ENCODE data around the gene NOS1AP.

The NOS1AP gene

DNA sequence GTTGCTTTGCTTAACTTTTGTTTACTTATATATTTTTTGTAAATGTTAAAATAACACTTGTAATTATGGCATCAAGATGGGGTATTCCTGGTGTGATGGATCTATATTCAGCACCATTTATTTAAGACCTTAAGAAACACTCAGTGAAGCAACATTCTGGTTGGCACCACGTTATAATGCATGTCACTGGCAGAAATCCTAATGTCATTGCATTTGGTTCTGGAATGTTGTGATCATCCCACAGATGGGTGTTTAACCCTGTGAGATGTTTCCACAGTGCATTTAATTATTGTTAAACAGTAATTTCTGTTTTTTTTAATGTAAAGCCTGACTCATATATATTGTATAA is 116.5 kb downstream of the NOS1AP start:
- TF ChIP-seq FOXA1 (IDR thresholded peaks at IDR 0.05): no peak
- no peak for TF ChIP-seq TARDBP (IDR thresholded peaks at IDR 0.05)
- TF ChIP-seq ELF4 (IDR thresholded peaks at IDR 0.05): no peak
- TF ChIP-seq, protein P1, sequence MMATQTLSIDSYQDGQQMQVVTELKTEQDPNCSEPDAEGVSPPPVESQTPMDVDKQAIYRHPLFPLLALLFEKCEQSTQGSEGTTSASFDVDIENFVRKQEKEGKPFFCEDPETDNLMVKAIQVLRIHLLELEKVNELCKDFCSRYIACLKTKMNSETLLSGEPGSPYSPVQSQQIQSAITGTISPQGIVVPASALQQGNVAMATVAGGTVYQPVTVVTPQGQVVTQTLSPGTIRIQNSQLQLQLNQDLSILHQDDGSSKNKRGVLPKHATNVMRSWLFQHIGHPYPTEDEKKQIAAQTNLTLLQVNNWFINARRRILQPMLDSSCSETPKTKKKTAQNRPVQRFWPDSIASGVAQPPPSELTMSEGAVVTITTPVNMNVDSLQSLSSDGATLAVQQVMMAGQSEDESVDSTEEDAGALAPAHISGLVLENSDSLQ (IDR thresholded peaks at IDR 0.05): no peak
- TF ChIP-seq ARNT (IDR thresholded peaks at IDR 0.05): no peak
- no peak for TF ChIP-seq SP1 (IDR thresholded peaks at IDR 0.05)
- TF ChIP-seq LEF1 (IDR thresholded peaks at IDR 0.05; ENCODE audit: borderline replicate concordance): no peak
- ChIA-PET CTCF (no interaction called here), POLR2A (no interaction called here)
- no peak for DNase-seq (ENCODE audit: extremely low spot score)

DNA sequence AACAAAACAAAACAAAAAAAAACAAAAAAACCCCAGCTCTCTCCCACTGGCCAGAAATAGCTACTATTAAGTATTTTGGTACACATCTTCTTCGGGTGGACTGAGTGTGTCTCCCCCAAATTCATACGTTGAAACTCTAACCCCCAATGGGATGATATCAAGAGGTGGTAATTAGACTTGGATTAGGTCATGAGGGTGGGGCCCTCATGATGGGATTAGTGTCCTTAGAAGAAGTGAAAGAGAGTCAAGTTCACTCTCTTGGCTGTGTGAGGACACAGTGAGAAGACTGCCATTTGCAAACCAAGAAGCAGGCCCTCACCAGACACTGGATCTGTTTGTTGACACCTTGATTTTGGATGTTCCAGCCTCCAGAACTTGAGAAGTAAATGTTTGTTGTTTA is 116.9 kb downstream of the NOS1AP start:
- ChIA-PET CTCF (no interaction called here), POLR2A (no interaction called here)
- DNase-seq (ENCODE audit: extremely low spot score): no peak
- TF ChIP-seq FOXA1 (IDR thresholded peaks at IDR 0.05) (no peak), ARNT (IDR thresholded peaks at IDR 0.05) (no peak), SP1 (IDR thresholded peaks at IDR 0.05) (no peak), ZNF384 (IDR thresholded peaks at IDR 0.05) (no peak), CTBP1 (IDR thresholded peaks at IDR 0.05; ENCODE audit: borderline replicate concordance) (no peak), ELF4 (IDR thresholded peaks at IDR 0.05) (no peak), TARDBP (IDR thresholded peaks at IDR 0.05) (no peak), FOXM1 (IDR thresholded peaks at IDR 0.05; ENCODE audit: borderline replicate concordance) (no peak), NFRKB (IDR thresholded peaks at IDR 0.05) (no peak), BHLHE40 (IDR thresholded peaks at IDR 0.05; ENCODE audit: borderline replicate concordance) (no peak), LEF1 (IDR thresholded peaks at IDR 0.05; ENCODE audit: borderline replicate concordance) (no peak)
- TF ChIP-seq, protein P1 (IDR thresholded peaks at IDR 0.05): no peak

DNA sequence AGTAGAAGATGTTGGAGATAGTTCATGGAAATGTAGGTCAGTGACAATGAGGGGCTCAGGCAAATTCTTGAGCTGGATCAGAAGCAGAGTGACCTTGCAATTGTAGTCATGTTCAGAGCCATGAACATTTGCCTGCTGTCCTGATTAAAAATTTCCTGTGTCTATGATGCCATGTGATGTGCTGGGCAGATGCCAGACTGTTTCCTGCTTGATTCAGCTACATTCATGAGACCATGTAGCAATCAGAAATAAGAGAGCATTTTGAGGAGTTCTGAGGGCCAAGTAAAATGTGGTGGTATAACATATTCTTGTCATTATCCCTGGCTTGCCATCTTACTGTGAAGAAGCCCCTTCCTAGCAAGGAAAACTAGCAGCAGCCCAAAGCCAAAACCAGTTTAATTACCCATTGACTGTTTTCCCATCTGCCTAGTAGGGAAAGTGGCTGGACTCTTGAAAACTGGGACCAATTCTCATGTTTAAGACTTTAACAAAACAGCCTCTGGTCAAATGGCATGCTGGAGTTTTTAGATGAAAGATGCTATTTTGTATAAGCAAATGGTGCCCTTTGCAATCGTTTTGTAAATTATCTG is 118.3 kb downstream of the NOS1AP start:
- TF ChIP-seq FOXK2 (IDR thresholded peaks at IDR 0.05) (no peak), BHLHE40 (IDR thresholded peaks at IDR 0.05; ENCODE audit: borderline replicate concordance) (no peak), ARNT (IDR thresholded peaks at IDR 0.05) (no peak), FOXM1 (IDR thresholded peaks at IDR 0.05; ENCODE audit: borderline replicate concordance) (no peak), SP1 (IDR thresholded peaks at IDR 0.05) (no peak), ELF4 (IDR thresholded peaks at IDR 0.05) (no peak), TARDBP (IDR thresholded peaks at IDR 0.05) (no peak)
- DNase-seq (ENCODE audit: extremely low spot score): no peak
- POLR2A ChIA-PET: no interaction called here
- CTCF ChIA-PET: no interaction called here

DNA sequence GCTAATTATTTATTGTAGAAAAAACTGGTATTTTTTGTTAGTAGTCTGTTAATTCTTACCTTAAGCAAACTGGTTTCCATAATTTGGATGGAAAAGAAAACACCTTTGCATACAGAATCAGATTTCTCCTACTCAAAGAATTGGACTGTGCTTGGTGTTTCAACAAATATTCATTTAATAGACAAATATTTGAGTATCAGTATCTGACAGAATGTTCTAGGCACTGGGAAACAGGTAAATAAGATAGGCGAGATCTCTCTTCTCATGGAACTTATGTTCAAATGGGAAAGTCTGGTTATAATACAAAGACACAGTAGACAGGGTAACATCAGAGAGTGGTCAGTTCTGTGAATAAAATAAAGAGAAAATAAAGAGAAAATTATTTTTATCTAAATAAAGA is 119.9 kb downstream of the NOS1AP start:
- TF ChIP-seq NFRKB (IDR thresholded peaks at IDR 0.05): no peak
- TF ChIP-seq ARNT (IDR thresholded peaks at IDR 0.05): no peak
- TF ChIP-seq SP1 (IDR thresholded peaks at IDR 0.05): no peak
- TF ChIP-seq FOXA1 (IDR thresholded peaks at IDR 0.05): no peak
- TF ChIP-seq FOXK2 (IDR thresholded peaks at IDR 0.05): no peak
- no peak for TF ChIP-seq ZNF384 (IDR thresholded peaks at IDR 0.05)
- no peak for TF ChIP-seq LEF1 (IDR thresholded peaks at IDR 0.05; ENCODE audit: borderline replicate concordance)
- no peak for TF ChIP-seq BHLHE40 (IDR thresholded peaks at IDR 0.05; ENCODE audit: borderline replicate concordance)
- TF ChIP-seq ELF4 (IDR thresholded peaks at IDR 0.05): no peak
- no peak for TF ChIP-seq L3MBTL2 (conservative IDR thresholded peaks at IDR 0.05)
- no peak for TF ChIP-seq CTBP1 (IDR thresholded peaks at IDR 0.05; ENCODE audit: borderline replicate concordance)
- no peak for TF ChIP-seq HDGF (IDR thresholded peaks at IDR 0.05; ENCODE audit: borderline replicate concordance)
- no peak for TF ChIP-seq FOXM1 (IDR thresholded peaks at IDR 0.05; ENCODE audit: borderline replicate concordance)
- TF ChIP-seq SUZ12 (IDR thresholded peaks at IDR 0.05): no peak
- no peak for TF ChIP-seq TARDBP (IDR thresholded peaks at IDR 0.05)
- TF ChIP-seq, protein P1 (IDR thresholded peaks at IDR 0.05): no peak
- no peak for DNase-seq (ENCODE audit: extremely low spot score)
- POLR2A ChIA-PET: no interaction called here
- CTCF ChIA-PET: interaction anchor here (0.7 kb wide), 1 partner anchor 183 kb away, joined by 4 read pairs; no protein-coding TSS in a partner anchor

DNA sequence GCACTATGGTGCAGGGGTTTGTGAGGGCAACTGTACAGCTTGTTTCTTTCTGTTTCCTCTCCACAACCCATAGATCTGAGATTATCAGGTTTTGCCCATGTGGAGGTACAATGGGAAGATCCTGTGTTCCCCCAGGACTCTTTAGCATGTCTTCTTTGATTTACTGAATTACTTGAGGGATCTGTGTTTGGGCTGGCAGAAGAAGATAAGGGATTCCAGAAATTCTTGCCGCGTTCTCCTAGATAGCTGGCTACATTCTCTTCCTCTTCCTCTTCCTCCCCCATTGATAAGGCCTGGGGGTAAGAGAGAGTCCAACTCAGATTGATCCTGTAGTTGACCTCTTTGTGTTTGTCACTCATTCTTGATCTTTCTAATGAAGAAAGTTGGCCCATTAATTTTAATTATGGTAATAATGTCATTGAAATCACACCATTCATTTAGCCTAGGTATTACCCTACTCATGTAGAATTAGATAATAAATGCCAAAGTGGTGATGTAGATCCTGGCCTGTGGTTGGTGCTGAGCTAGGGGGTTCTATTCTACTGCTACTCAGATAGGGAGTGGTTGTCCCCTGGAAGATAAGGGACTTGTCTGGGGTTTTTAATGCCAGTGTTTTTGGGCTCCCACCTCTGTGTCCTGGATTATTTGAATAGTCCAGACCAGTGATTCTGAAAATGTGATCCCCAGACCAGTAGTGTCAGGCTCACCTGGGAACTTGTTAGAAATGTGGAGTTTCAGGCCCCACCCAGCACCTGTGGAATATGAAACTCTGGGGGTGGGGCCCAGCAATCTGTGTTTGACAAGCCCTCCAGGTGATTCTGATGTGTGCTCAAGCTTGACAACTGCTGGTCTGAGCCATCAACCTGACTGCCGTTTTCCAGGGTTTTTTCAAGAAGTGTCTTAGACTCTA is 122.2 kb downstream of the NOS1AP start:
- no peak for DNase-seq (ENCODE audit: extremely low spot score)
- ChIA-PET CTCF (no interaction called here), POLR2A (no interaction called here)
- no peak for TF ChIP-seq FOXM1 (IDR thresholded peaks at IDR 0.05; ENCODE audit: borderline replicate concordance)
- TF ChIP-seq ARNT (IDR thresholded peaks at IDR 0.05): no peak
- no peak for TF ChIP-seq LEF1 (IDR thresholded peaks at IDR 0.05; ENCODE audit: borderline replicate concordance)
- TF ChIP-seq HDGF (IDR thresholded peaks at IDR 0.05; ENCODE audit: borderline replicate concordance): no peak
- no peak for TF ChIP-seq L3MBTL2 (conservative IDR thresholded peaks at IDR 0.05)
- TF ChIP-seq SP1 (IDR thresholded peaks at IDR 0.05): no peak
- no peak for TF ChIP-seq ELF4 (IDR thresholded peaks at IDR 0.05)
- no peak for TF ChIP-seq CTBP1 (IDR thresholded peaks at IDR 0.05; ENCODE audit: borderline replicate concordance)
- TF ChIP-seq, protein P1 (IDR thresholded peaks at IDR 0.05): no peak
